NB4 (cell line): ENCODE data around the gene GNA12.

ENCODE experiments used
- MYC ChIP-seq: IDR thresholded peaks from 2 replicates; pipeline ENCODE4 v1.6.1; 2011; ENCODE audit warnings: low read depth, low read length
- POLR2A ChIP-seq: IDR thresholded peaks from 2 replicates; pipeline ENCODE4 v1.6.1; 2011; ENCODE audit warnings: mild to moderate bottlenecking; ENCODE audit not compliant: insufficient read length; ENCODE audit errors: extremely low read depth
- TF ChIP-seq, protein P1 (sequence below): IDR thresholded peaks from 2 replicates; pipeline ENCODE4 v1.6.1; 2011; ENCODE audit warnings: low read depth, low read length
- TF ChIP-seq, protein P2 (sequence below): IDR thresholded peaks from one replicate; pipeline ENCODE4 v1.5.1; 2012; ENCODE audit warnings: low read depth, low read length

DNA sequence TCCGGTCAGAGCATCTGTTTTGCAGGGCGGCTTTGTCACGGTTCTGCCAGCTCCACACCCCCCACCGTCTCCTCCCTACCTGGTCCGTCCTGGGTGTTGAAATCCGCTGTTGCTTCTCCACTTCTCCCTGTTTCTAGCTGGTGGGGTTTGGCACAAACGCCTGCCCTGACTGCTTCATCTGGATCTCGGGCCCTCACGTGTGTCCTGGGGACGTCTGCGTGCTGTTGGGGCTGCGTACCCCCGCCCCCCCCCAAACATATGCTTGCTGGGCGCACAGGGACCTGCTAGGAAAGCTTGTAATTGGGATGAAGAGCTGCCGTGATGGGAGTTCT is 144.9 kb downstream of the GNA12 start:
- TF ChIP-seq, protein P1, sequence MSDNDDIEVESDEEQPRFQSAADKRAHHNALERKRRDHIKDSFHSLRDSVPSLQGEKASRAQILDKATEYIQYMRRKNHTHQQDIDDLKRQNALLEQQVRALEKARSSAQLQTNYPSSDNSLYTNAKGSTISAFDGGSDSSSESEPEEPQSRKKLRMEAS, result no peak
- TF ChIP-seq, protein P2, sequence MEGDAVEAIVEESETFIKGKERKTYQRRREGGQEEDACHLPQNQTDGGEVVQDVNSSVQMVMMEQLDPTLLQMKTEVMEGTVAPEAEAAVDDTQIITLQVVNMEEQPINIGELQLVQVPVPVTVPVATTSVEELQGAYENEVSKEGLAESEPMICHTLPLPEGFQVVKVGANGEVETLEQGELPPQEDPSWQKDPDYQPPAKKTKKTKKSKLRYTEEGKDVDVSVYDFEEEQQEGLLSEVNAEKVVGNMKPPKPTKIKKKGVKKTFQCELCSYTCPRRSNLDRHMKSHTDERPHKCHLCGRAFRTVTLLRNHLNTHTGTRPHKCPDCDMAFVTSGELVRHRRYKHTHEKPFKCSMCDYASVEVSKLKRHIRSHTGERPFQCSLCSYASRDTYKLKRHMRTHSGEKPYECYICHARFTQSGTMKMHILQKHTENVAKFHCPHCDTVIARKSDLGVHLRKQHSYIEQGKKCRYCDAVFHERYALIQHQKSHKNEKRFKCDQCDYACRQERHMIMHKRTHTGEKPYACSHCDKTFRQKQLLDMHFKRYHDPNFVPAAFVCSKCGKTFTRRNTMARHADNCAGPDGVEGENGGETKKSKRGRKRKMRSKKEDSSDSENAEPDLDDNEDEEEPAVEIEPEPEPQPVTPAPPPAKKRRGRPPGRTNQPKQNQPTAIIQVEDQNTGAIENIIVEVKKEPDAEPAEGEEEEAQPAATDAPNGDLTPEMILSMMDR, result no peak
- TF ChIP-seq MYC (peak; percentile 17; the same call in 1 of the 2 replicates), POLR2A (no peak)
